Measurements from ENCODE around the gene ATP2A1. TPM values are rescaled to one million over a fixed set of nuclear protein-coding genes. Genes with fewer than 3 reads are reported as not detected.

The ATP2A1 gene
- total and polyA plus RNA-seq, 2 of the 4 experiments (the other 2 are of a cell fraction), result under 0.01 to 0.63 TPM

DNA sequence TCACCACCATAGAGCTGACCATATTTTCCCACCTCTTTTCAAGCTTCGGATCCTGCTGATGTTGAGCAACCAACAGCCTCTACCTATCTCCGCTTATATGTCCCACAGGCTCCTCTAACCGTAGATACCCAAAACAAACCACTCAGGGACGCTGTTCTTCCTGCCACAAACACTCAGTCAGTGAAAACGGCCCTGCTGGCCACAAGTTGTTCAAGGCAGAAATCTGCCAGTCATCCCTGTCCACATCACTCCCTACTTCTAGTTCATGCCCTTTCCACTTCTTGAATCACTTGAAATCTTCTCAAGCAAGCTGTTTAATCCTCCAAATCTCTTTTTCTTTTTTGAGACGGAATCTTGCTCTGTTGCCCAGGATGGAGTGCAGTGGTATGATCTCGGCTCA lies 38.8 kb downstream of the ATP2A1 start:
- TF ChIP-seq RCOR1 (IDR thresholded peaks at IDR 0.05; ENCODE audit: insufficient replicate concordance, low read length) (no peak), CHD1 (IDR thresholded peaks at IDR 0.05; ENCODE audit: low read depth, low read length) (no peak), RFX5 (IDR thresholded peaks at IDR 0.05; ENCODE audit: low read depth, low read length) (no peak), FOS (IDR thresholded peaks at IDR 0.05; ENCODE audit: low read depth, low read length) (no peak), POLR2A (IDR thresholded peaks at IDR 0.05; ENCODE audit: low read depth, low read length) (no peak), BHLHE40 (IDR thresholded peaks at IDR 0.05; ENCODE audit: low read depth, low read length) (no peak), MAZ (IDR thresholded peaks at IDR 0.05; ENCODE audit: borderline replicate concordance, low read depth, low read length) (no peak), RAD21 (IDR thresholded peaks at IDR 0.05; ENCODE audit: low read length) (no peak)
- TF ChIP-seq, protein P1, sequence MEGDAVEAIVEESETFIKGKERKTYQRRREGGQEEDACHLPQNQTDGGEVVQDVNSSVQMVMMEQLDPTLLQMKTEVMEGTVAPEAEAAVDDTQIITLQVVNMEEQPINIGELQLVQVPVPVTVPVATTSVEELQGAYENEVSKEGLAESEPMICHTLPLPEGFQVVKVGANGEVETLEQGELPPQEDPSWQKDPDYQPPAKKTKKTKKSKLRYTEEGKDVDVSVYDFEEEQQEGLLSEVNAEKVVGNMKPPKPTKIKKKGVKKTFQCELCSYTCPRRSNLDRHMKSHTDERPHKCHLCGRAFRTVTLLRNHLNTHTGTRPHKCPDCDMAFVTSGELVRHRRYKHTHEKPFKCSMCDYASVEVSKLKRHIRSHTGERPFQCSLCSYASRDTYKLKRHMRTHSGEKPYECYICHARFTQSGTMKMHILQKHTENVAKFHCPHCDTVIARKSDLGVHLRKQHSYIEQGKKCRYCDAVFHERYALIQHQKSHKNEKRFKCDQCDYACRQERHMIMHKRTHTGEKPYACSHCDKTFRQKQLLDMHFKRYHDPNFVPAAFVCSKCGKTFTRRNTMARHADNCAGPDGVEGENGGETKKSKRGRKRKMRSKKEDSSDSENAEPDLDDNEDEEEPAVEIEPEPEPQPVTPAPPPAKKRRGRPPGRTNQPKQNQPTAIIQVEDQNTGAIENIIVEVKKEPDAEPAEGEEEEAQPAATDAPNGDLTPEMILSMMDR (conservative IDR thresholded peaks at IDR 0.05; ENCODE audit: low read depth, low read length), result no peak
- TF ChIP-seq, protein P2, sequence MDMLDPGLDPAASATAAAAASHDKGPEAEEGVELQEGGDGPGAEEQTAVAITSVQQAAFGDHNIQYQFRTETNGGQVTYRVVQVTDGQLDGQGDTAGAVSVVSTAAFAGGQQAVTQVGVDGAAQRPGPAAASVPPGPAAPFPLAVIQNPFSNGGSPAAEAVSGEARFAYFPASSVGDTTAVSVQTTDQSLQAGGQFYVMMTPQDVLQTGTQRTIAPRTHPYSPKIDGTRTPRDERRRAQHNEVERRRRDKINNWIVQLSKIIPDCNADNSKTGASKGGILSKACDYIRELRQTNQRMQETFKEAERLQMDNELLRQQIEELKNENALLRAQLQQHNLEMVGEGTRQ (IDR thresholded peaks at IDR 0.05; ENCODE audit: low read depth, low read length), result no peak
- DNase-seq, result no peak
- H3K4me2 ChIP-seq (ENCODE audit: low read depth, low read length), result no peak overlapping the region
- H2AFZ ChIP-seq (replicated peaks; ENCODE audit: low read length, poor library complexity), result no peak overlapping the region
- peaks cover 0 to 6% of the 10 kb centered on the region in 2 experiments; a peak in 1 of 4 replicates for H3K79me1 ChIP-seq (ENCODE audit: low read depth in 1 of 2, low read length in 2 of 2)
- no peak overlapping the region for H3K9ac ChIP-seq (ENCODE audit: low read depth, low read length)
- H3K23ac ChIP-seq (ENCODE audit: low read depth, low read length), result no peak overlapping the region
- H3K9me1 ChIP-seq (ENCODE audit: insufficient read depth, low read length), result no peaks in the 10 kb centered on the region; the same call in 1 of the 2 replicates
- in situ Hi-C loops (cut with MboI; ENCODE audit: low sequenced_read_pairs) (no loop called here), intact Hi-C loops (cut with micrococcal nuclease) (loop anchor here (5.0 kb wide), 1 partner anchor 35 kb away; no protein-coding TSS in a partner anchor), dilution Hi-C loops (cut with HindIII; ENCODE audit: low sequenced_read_pairs, unreplicated experiment) (no loop called here)
- no peak overlapping the region for H3K4me3 ChIP-seq (ENCODE audit: insufficient read depth, low read depth, low read length)
- H3K18ac ChIP-seq (ENCODE audit: low read depth, low read length), result no peak overlapping the region
- no peak overlapping the region for H2BK20ac ChIP-seq (ENCODE audit: low read depth, low read length)
- POLR2A ChIA-PET (ENCODE audit: unreplicated experiment), result no interaction called here
- 87% methylated on average over 3 of the region's 7 CpGs; no CpG with 5 or more reads in 1 of the 2 experiments for WGBS, 2 experiments (ENCODE audit: extremely low coverage in 2 of 2, insufficient read length in 1 of 2)
- no peak overlapping the region for H2AK9ac ChIP-seq (replicated peaks; ENCODE audit: low read depth, low read length, poor library complexity)
- no peaks in the 10 kb centered on the region for H4K20me1 ChIP-seq (ENCODE audit: insufficient read depth, low read length)
- H4K91ac ChIP-seq (ENCODE audit: insufficient read depth, low read depth, low read length), result no peak overlapping the region
- peaks cover 34% of the 10 kb centered on the region for H3K36me3 ChIP-seq (ENCODE audit: control insufficient read depth, insufficient read depth, low read length)
- no peak overlapping the region for H2BK120ac ChIP-seq (ENCODE audit: low read depth, low read length)
- no peak overlapping the region for H2AK5ac ChIP-seq (ENCODE audit: low read depth, low read length)
- no peaks in the 10 kb centered on the region for H3K4me1 ChIP-seq (ENCODE audit: control insufficient read depth, insufficient read depth, low read length)
- no peaks in the 10 kb centered on the region for H3K27me3 ChIP-seq (ENCODE audit: control insufficient read depth, insufficient read depth, low read length)
- no peak overlapping the region for H3K56ac ChIP-seq (ENCODE audit: extremely low read depth, insufficient read depth, low read length)
- H3K14ac ChIP-seq (replicated peaks; ENCODE audit: low read depth, low read length), result no peak overlapping the region
- H2BK15ac ChIP-seq (ENCODE audit: low read depth, low read length), result no peak overlapping the region
- H3K27ac ChIP-seq (ENCODE audit: insufficient read depth, low read length), result no peak overlapping the region
- CTCF ChIA-PET, result interaction anchor here (0.7 kb wide), 1 partner anchor 1959 kb away, joined by 4 read pairs; no protein-coding TSS in a partner anchor
- ATAC-seq (ENCODE audit: low read depth), result no peak
- no peak overlapping the region for H3K4ac ChIP-seq (ENCODE audit: low read depth, low read length)
- H3K9me3 ChIP-seq (ENCODE audit: control insufficient read depth, insufficient read depth, low read length), result no peaks in the 10 kb centered on the region
- BruUV-seq (replicated peaks), result no TSS peak
- H4K8ac ChIP-seq (ENCODE audit: low read depth in 2 of 2, low read length in 2 of 2), result no peak overlapping the region
- no peak overlapping the region for H4K5ac ChIP-seq (ENCODE audit: low read depth, low read length)
- H2BK5ac ChIP-seq (ENCODE audit: low read depth, low read length, poor library complexity, severe bottlenecking), result no peak overlapping the region
